KMS-11 (cell line): ENCODE data around the gene KLHL29.

Experiments
- H2AFZ ChIP-seq: fragments of 200-600 bp; sonication (generic); 2 replicates; pipeline ENCODE4 v1.6.1; 2016; ENCODE audit warnings: antibody characterized with exemption, mixed run types, low read depth
- H3K27ac ChIP-seq: fragments of 200-600 bp; sonication (generic); 2 replicates; pipeline ENCODE4 v1.6.1; 2016; ENCODE audit warnings: mild to moderate bottlenecking, mixed run types
- H3K27me3 ChIP-seq: fragments of 200-600 bp; sonication (generic); 2 replicates; pipeline ENCODE4 v1.6.1; 2017; ENCODE audit warnings: mild to moderate bottlenecking, low read depth, mixed run types, moderate library complexity; ENCODE audit not compliant: insufficient read depth
- H3K36me3 ChIP-seq: fragments of 200-600 bp; sonication (generic); 2 replicates; pipeline ENCODE4 v1.6.1; 2017; ENCODE audit warnings: mild to moderate bottlenecking, mixed run types; ENCODE audit not compliant: insufficient read depth
- H3K4me1 ChIP-seq: fragments of 200-600 bp; sonication (generic); 2 replicates; pipeline ENCODE4 v1.6.1; 2016; ENCODE audit warnings: mild to moderate bottlenecking, low read depth, mixed run types; ENCODE audit not compliant: poor library complexity, severe bottlenecking
- H3K4me2 ChIP-seq: fragments of 200-600 bp; sonication (generic); 2 replicates; pipeline ENCODE4 v1.7.0; 2016; ENCODE audit warnings: mild to moderate bottlenecking, mixed run types
- H3K4me3 ChIP-seq: fragments of 200-600 bp; sonication (generic); IDR thresholded peaks from 2 replicates; pipeline ENCODE4 v1.6.1; 2017; ENCODE audit warnings: low read depth, low read length, mixed read lengths; ENCODE audit not compliant: insufficient read depth
- H3K79me2 ChIP-seq: fragments of 200-600 bp; sonication (generic); 2 replicates; pipeline ENCODE4 v1.6.1; 2016; ENCODE audit warnings: low read depth, mixed run types; ENCODE audit not compliant: insufficient read depth
- H3K9ac ChIP-seq: fragments of 200-600 bp; sonication (generic); 2 replicates; pipeline ENCODE4 v1.6.1; 2016; ENCODE audit warnings: mild to moderate bottlenecking, mixed run types
- H4K20me1 ChIP-seq: fragments of 200-600 bp; sonication (generic); 2 replicates; pipeline ENCODE4 v1.6.1; 2016; ENCODE audit warnings: mild to moderate bottlenecking, mixed run types; ENCODE audit not compliant: insufficient read depth
- CTCF ChIP-seq: fragments of 200-600 bp; sonication (generic); conservative IDR thresholded peaks from 2 replicates; pipeline ENCODE4 v1.6.1; 2017; ENCODE audit warnings: low read depth, mild to moderate bottlenecking, antibody characterized with exemption, low read length, moderate library complexity, mixed read lengths

The KLHL29 gene

GRCh38 chr2:23554054-23554697, 169.2 kb downstream of the KLHL29 start:
- Histone ChIP-seq H4K20me1 (no peaks in the 10 kb centered on the region), H3K36me3 (no peaks in the 10 kb centered on the region)
- TF ChIP-seq CTCF: no peak

GRCh38 chr2:23555944-23556343, 171.0 kb downstream of the KLHL29 start:
- no peak overlapping the region for H3K4me3 ChIP-seq
- H4K20me1 ChIP-seq: no peaks in the 10 kb centered on the region
- no peaks in the 10 kb centered on the region for H3K79me2 ChIP-seq
- no peak overlapping the region for H3K9ac ChIP-seq
- H3K36me3 ChIP-seq: no peaks in the 10 kb centered on the region
- no peak for TF ChIP-seq CTCF
- H3K4me2 ChIP-seq: no peak overlapping the region
- H2AFZ ChIP-seq: no peak overlapping the region
- H3K27ac ChIP-seq: no peak overlapping the region
- H3K4me1 ChIP-seq: no peaks in the 10 kb centered on the region
- no peaks in the 10 kb centered on the region for H3K27me3 ChIP-seq

More at GRCh38 chr2:23554054-23554697, 169.2 kb downstream of the KLHL29 start:
- Histone ChIP-seq H3K4me1 (no peaks in the 10 kb centered on the region), H3K4me2 (no peak overlapping the region), H3K9ac (no peak overlapping the region), H3K27ac (no peak overlapping the region), H3K79me2 (no peaks in the 10 kb centered on the region), H3K4me3 (no peak overlapping the region), H2AFZ (no peak overlapping the region), H3K27me3 (no peaks in the 10 kb centered on the region)

- Histone ChIP-seq H3K4me2 (no peak overlapping the region), H2AFZ (no peak overlapping the region), H3K9ac (no peak overlapping the region), H3K4me1 (no peaks in the 10 kb centered on the region), H3K4me3 (no peak overlapping the region), H3K27ac (no peak overlapping the region), H4K20me1 (no peaks in the 10 kb centered on the region), H3K36me3 (no peaks in the 10 kb centered on the region), H3K79me2 (no peaks in the 10 kb centered on the region), H3K27me3 (no peaks in the 10 kb centered on the region)
- TF ChIP-seq CTCF: no peak
Measured at GRCh38 chr2:23556929-23557328, 171.9 kb downstream of the KLHL29 start.

- Histone ChIP-seq H3K4me2 (no peak overlapping the region), H2AFZ (no peak overlapping the region)
Measured at GRCh38 chr2:23557455-23557854, 172.5 kb downstream of the KLHL29 start.

More at GRCh38 chr2:23557455-23557854, 172.5 kb downstream of the KLHL29 start:
- no peak for TF ChIP-seq CTCF
- H3K9ac ChIP-seq: no peak overlapping the region
- no peak overlapping the region for H3K27ac ChIP-seq
- H4K20me1 ChIP-seq: no peaks in the 10 kb centered on the region
- no peaks in the 10 kb centered on the region for H3K4me1 ChIP-seq
- H3K79me2 ChIP-seq: no peaks in the 10 kb centered on the region
- H3K27me3 ChIP-seq: no peaks in the 10 kb centered on the region
- no peak overlapping the region for H3K4me3 ChIP-seq
- no peaks in the 10 kb centered on the region for H3K36me3 ChIP-seq
